ENCODE measurements around the gene UBE2R2. TPM values are rescaled to one million over a fixed set of nuclear protein-coding genes. Genes with fewer than 3 reads are reported as not detected.
A peak's percentile ranks its signal among the peaks of the same experiment; 100 is the strongest.
"Not testable (repeated sequence)": the region's sequence is repeated elsewhere in the genome, so short reads cannot be mapped to it uniquely, and the experiment has no call there.

UBE2R2 gene
- total RNA-seq, 1 donor from 2014 or later, result 18.3 TPM

DNA sequence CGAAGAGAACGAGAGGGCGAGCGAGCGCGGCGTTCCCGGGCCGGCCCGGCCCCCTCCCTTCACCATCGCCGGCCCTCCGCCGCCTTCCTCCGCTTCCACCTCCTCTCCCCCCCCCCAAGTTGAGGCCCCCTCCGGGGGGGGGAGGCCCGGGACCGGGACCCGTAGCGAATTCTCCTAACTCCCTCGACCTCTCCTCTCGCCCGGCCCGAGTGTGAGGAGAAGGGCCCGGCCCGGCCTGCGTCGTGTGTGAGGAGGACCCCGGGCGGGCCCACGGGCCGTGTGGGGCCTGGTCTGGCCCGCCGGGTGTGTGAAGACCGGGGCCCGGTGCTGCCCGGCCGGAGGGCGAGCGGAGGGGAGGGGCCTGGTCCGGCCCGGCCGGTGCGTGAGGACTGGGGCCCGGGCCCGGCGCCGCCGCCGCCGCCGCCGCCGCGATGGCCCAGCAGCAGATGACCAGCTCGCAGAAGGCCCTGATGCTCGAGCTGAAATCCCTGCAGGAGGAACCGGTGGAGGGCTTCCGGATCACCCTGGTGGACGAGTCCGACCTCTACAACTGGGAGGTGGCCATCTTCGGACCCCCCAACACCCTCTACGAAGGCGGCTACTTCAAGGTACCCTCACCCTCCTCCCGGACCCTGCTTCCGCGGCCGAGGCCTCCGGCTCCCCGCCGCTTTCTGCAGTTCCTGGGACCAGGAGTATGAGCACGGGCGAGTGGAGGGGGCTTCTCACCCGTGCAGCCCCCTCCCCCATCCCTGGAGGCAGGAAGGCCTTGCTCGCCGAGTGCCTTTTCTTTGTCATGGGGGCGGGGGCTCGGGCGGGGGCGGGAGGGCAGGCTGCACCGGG, 587 bp downstream of the UBE2R2 start:
- no peaks in the 10 kb centered on the region for H3K27me3 ChIP-seq (ENCODE audit: control insufficient read depth in 3 of 3, insufficient read depth in 3 of 3, low read length in 3 of 3)
- peak overlapping the region; percentile 82 to 95 (median 86) for H3K4me3 ChIP-seq (ENCODE audit: low read length in 3 of 3)
- no peaks in the 10 kb centered on the region for H3K36me3 ChIP-seq (ENCODE audit: control insufficient read depth in 3 of 3, insufficient read depth in 3 of 3, low read length in 3 of 3)
- H3K9me3 ChIP-seq (ENCODE audit: control insufficient read depth in 3 of 3, low read length in 3 of 3), result no peaks in the 10 kb centered on the region
- H3K4me1 ChIP-seq (ENCODE audit: control insufficient read depth in 3 of 3, insufficient read depth in 3 of 3, low read length in 3 of 3), result peaks cover 31 to 43% (median 40%) of the 10 kb centered on the region in 3 donors
- H3K9ac ChIP-seq (ENCODE audit: low read depth in 1 of 3, low read length in 3 of 3), result peak overlapping the region; percentile 95 to 98 (median 96)
- H3K27ac ChIP-seq (ENCODE audit: low read depth, low read length), result peak overlapping the region; percentile 98

GRCh38 chr9:33818167-33818846, 1.3 kb downstream of the UBE2R2 start:
- H3K4me1 ChIP-seq (ENCODE audit: control insufficient read depth in 3 of 3, insufficient read depth in 3 of 3, low read length in 3 of 3), result peaks cover 31 to 42% (median 40%) of the 10 kb centered on the region in 3 donors
- H3K9ac ChIP-seq (ENCODE audit: low read depth in 1 of 3, low read length in 3 of 3), result peak overlapping the region; percentile 95 to 98 (median 96)

DNA sequence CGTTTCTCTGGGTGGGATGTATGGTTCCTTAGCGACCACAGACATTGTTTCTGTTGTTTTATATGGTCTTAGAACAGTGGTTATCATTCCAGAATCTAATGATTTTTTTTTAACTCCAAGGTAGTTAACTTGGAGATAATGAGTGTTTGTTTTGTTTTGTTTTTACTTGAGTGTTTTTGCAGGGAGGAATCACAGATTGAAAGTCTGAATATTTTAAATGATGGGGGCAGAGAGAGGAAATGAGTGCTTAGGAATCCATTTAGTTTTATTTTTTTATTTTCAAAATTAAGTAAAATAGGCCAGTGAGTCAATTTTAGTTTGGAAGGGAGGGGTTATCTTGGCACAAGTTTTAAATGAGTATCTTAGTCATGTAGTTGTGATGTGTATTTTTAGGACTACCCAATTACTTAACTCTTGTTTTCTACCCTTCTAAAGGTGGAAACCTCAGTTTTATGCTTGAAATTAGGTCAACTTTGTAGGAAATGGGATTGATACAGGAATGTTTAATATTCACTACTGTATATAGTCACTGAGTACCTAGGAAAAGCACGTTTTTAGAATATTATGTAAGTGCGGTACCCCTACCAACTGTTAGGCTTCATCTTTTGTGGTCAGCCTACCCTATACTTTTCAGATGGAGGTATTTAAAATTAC, 2.0 kb downstream of the UBE2R2 start:
- peak overlapping the region; percentile 82 to 95 (median 86) for H3K4me3 ChIP-seq (ENCODE audit: low read length in 3 of 3)
- H3K9me3 ChIP-seq (ENCODE audit: control insufficient read depth in 3 of 3, low read length in 3 of 3), result no peaks in the 10 kb centered on the region
- peaks cover 29 to 37% (median 36%) of the 10 kb centered on the region in 3 donors for H3K4me1 ChIP-seq (ENCODE audit: control insufficient read depth in 3 of 3, insufficient read depth in 3 of 3, low read length in 3 of 3)
- peak overlapping the region; percentile 82 to 98 (median 96) for H3K9ac ChIP-seq (ENCODE audit: low read depth in 1 of 3, low read length in 3 of 3)
- peak overlapping the region; percentile 98 for H3K27ac ChIP-seq (ENCODE audit: low read depth, low read length)
- no peaks in the 10 kb centered on the region for H3K36me3 ChIP-seq (ENCODE audit: control insufficient read depth in 3 of 3, insufficient read depth in 3 of 3, low read length in 3 of 3)
- no peaks in the 10 kb centered on the region for H3K27me3 ChIP-seq (ENCODE audit: control insufficient read depth in 3 of 3, insufficient read depth in 3 of 3, low read length in 3 of 3)

More at GRCh38 chr9:33818167-33818846, 1.3 kb downstream of the UBE2R2 start:
- Histone ChIP-seq H3K9me3 (ENCODE audit: control insufficient read depth in 3 of 3, low read length in 3 of 3) (no peaks in the 10 kb centered on the region), H3K27ac (ENCODE audit: low read depth, low read length) (peak overlapping the region; percentile 98), H3K36me3 (ENCODE audit: control insufficient read depth in 3 of 3, insufficient read depth in 3 of 3, low read length in 3 of 3) (no peaks in the 10 kb centered on the region), H3K27me3 (ENCODE audit: control insufficient read depth in 3 of 3, insufficient read depth in 3 of 3, low read length in 3 of 3) (no peaks in the 10 kb centered on the region), H3K4me3 (ENCODE audit: low read length in 3 of 3) (peak overlapping the region; percentile 82 to 95 (median 86))

GRCh38 chr9:33820231-33820745, 3.3 kb downstream of the UBE2R2 start:
- Histone ChIP-seq H3K27ac (ENCODE audit: low read depth, low read length) (no peak overlapping the region), H3K36me3 (ENCODE audit: control insufficient read depth in 3 of 3, insufficient read depth in 3 of 3, low read length in 3 of 3) (no peaks in the 10 kb centered on the region), H3K27me3 (ENCODE audit: control insufficient read depth in 3 of 3, insufficient read depth in 3 of 3, low read length in 3 of 3) (no peaks in the 10 kb centered on the region)

GRCh38 chr9:33823801-33824200, 6.8 kb downstream of the UBE2R2 start:
- no peaks in the 10 kb centered on the region for H3K36me3 ChIP-seq (ENCODE audit: control insufficient read depth in 3 of 3, insufficient read depth in 3 of 3, low read length in 3 of 3)
- H3K27me3 ChIP-seq (ENCODE audit: control insufficient read depth in 3 of 3, insufficient read depth in 3 of 3, low read length in 3 of 3), result no peaks in the 10 kb centered on the region
- no peak overlapping the region for H3K9ac ChIP-seq (ENCODE audit: low read depth in 1 of 3, low read length in 3 of 3)
- no peaks in the 10 kb centered on the region for H3K9me3 ChIP-seq (ENCODE audit: control insufficient read depth in 3 of 3, low read length in 3 of 3)
- no peak overlapping the region for H3K27ac ChIP-seq (ENCODE audit: low read depth, low read length)
- peaks cover 13 to 16% (median 15%) of the 10 kb centered on the region in 3 donors for H3K4me1 ChIP-seq (ENCODE audit: control insufficient read depth in 3 of 3, insufficient read depth in 3 of 3, low read length in 3 of 3)
- H3K4me3 ChIP-seq (ENCODE audit: low read length in 3 of 3), result no peak overlapping the region

More at GRCh38 chr9:33820231-33820745, 3.3 kb downstream of the UBE2R2 start:
- Histone ChIP-seq H3K4me3 (ENCODE audit: low read length in 3 of 3) (peak overlapping the region in 2 of 3 donors; percentile 43 to 86), H3K4me1 (ENCODE audit: control insufficient read depth in 3 of 3, insufficient read depth in 3 of 3, low read length in 3 of 3) (peaks cover 21 to 32% (median 23%) of the 10 kb centered on the region in 3 donors), H3K9me3 (ENCODE audit: control insufficient read depth in 3 of 3, low read length in 3 of 3) (no peaks in the 10 kb centered on the region), H3K9ac (ENCODE audit: low read depth in 1 of 3, low read length in 3 of 3) (peak overlapping the region; percentile 9 to 57 (median 51))

GRCh38 chr9:33827285-33827684, 10.3 kb downstream of the UBE2R2 start:
- not testable (repeated sequence) for H3K36me3 ChIP-seq (ENCODE audit: control insufficient read depth in 3 of 3, insufficient read depth in 3 of 3, low read length in 3 of 3); H3K27me3 ChIP-seq (ENCODE audit: control insufficient read depth in 3 of 3, insufficient read depth in 3 of 3, low read length in 3 of 3); H3K27ac ChIP-seq (ENCODE audit: low read depth, low read length); H3K4me3 ChIP-seq (ENCODE audit: low read length in 3 of 3); H3K9ac ChIP-seq (ENCODE audit: low read depth in 1 of 3, low read length in 3 of 3); H3K9me3 ChIP-seq (ENCODE audit: control insufficient read depth in 3 of 3, low read length in 3 of 3); H3K4me1 ChIP-seq (ENCODE audit: control insufficient read depth in 3 of 3, insufficient read depth in 3 of 3, low read length in 3 of 3)

DNA sequence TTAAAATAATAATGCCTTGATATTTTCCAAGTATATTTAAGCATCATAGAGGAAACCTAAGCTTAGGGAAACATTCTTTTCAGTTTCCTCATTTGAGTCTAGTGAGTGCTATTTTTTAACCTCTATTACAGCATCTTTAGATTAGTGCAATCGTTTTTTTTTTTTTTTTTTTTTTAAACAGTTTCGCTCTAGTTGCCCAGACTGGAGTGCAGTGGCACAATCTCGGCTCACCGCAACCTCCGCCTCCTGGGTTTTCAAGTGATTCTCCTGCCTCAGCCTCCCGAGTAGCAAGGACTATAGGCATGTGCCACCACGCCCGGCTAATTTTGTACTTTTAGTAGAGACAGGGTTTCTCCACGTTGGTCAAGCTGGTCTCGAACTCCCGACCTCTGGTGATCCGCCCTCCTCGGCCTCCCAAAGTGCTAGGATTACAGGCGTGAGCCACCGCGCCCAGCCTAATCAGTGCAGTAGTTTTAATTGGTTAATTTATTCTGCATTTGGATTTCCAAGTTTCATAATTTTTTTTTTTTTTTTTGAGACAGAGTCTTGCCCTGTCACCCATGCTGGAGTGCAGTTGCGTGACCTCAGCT, 12.8 kb downstream of the UBE2R2 start:
- H3K4me1 ChIP-seq (ENCODE audit: control insufficient read depth in 3 of 3, insufficient read depth in 3 of 3, low read length in 3 of 3); H3K36me3 ChIP-seq (ENCODE audit: control insufficient read depth in 3 of 3, insufficient read depth in 3 of 3, low read length in 3 of 3); H3K9me3 ChIP-seq (ENCODE audit: control insufficient read depth in 3 of 3, low read length in 3 of 3); H3K27ac ChIP-seq (ENCODE audit: low read depth, low read length); H3K4me3 ChIP-seq (ENCODE audit: low read length in 3 of 3); H3K27me3 ChIP-seq (ENCODE audit: control insufficient read depth in 3 of 3, insufficient read depth in 3 of 3, low read length in 3 of 3); H3K9ac ChIP-seq (ENCODE audit: low read depth in 1 of 3, low read length in 3 of 3): not testable (repeated sequence)

- Histone ChIP-seq H3K27me3 (ENCODE audit: control insufficient read depth in 3 of 3, insufficient read depth in 3 of 3, low read length in 3 of 3) (no peaks in the 10 kb centered on the region), H3K9me3 (ENCODE audit: control insufficient read depth in 3 of 3, low read length in 3 of 3) (no peaks in the 10 kb centered on the region), H3K27ac (ENCODE audit: low read depth, low read length) (peak overlapping the region; percentile 46), H3K4me1 (ENCODE audit: control insufficient read depth in 3 of 3, insufficient read depth in 3 of 3, low read length in 3 of 3) (peaks cover 5 to 20% (median 15%) of the 10 kb centered on the region in 3 donors), H3K9ac (ENCODE audit: low read depth in 1 of 3, low read length in 3 of 3) (peak overlapping the region in 1 of 3 donors; percentile 0), H3K4me3 (ENCODE audit: low read length in 3 of 3) (no peak overlapping the region), H3K36me3 (ENCODE audit: control insufficient read depth in 3 of 3, insufficient read depth in 3 of 3, low read length in 3 of 3) (no peaks in the 10 kb centered on the region)
These were observed 18.8 kb downstream of the UBE2R2 start for GRCh38 chr9:33835625-33836260.

GRCh38 chr9:33836261-33836660, 19.3 kb downstream of the UBE2R2 start:
- not testable (repeated sequence) for H3K36me3 ChIP-seq (ENCODE audit: control insufficient read depth in 3 of 3, insufficient read depth in 3 of 3, low read length in 3 of 3); H3K27me3 ChIP-seq (ENCODE audit: control insufficient read depth in 3 of 3, insufficient read depth in 3 of 3, low read length in 3 of 3); H3K4me3 ChIP-seq (ENCODE audit: low read length in 3 of 3); H3K9ac ChIP-seq (ENCODE audit: low read depth in 1 of 3, low read length in 3 of 3); H3K9me3 ChIP-seq (ENCODE audit: control insufficient read depth in 3 of 3, low read length in 3 of 3)
- Histone ChIP-seq H3K27ac (ENCODE audit: low read depth, low read length) (peak overlapping the region; percentile 46), H3K4me1 (ENCODE audit: control insufficient read depth in 3 of 3, insufficient read depth in 3 of 3, low read length in 3 of 3) (peaks cover 5 to 23% (median 15%) of the 10 kb centered on the region in 3 donors)
